OCI-LY1 (cell line): ENCODE measurements around the gene ADORA2A.

Source experiments
- EZH2 ChIP-seq: fragments of 200-600 bp; sonication (generic), shearing (Covaris generic); IDR thresholded peaks from 2 replicates; pipeline ENCODE4 v1.8.0; 2017; ENCODE audit warnings: borderline replicate concordance, mixed run types, mild to moderate bottlenecking, antibody characterized with exemption, low read length, moderate library complexity, mixed read lengths
- TF ChIP-seq, protein P1 (sequence below): fragments of 200-600 bp; sonication (generic), shearing (Covaris generic); IDR thresholded peaks from 2 replicates; pipeline ENCODE4 v1.5.1; 2017; ENCODE audit warnings: mild to moderate bottlenecking, antibody characterized with exemption, low read length, moderate library complexity, mixed read lengths

DNA sequence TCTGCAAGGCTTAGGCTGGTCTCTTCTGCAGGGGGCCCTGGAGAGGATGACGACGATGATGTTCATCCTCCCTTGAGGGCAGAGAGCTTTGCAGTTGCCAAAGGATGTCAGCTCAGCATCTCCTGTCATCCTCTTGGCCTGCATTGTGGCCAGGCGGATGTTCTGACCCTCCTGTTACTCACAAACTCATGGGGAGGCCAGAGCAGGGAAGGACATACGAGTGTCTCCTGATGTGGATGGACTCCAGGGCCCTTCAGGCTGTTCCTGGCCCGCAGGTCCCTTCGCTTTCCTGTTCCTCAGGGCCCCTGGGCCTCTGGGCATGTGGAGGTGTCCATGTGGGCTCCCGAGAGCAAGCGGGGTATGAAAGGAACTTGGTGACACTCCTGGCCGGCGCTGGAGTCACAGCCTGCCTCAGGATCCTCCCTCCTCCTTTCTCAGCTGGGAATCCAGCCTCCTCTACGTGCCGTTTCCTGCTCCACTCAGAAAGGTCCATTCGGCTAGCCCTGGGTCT, 8.5 kb downstream of the ADORA2A start:
- TF ChIP-seq EZH2, result no peak
- TF ChIP-seq, protein P1, sequence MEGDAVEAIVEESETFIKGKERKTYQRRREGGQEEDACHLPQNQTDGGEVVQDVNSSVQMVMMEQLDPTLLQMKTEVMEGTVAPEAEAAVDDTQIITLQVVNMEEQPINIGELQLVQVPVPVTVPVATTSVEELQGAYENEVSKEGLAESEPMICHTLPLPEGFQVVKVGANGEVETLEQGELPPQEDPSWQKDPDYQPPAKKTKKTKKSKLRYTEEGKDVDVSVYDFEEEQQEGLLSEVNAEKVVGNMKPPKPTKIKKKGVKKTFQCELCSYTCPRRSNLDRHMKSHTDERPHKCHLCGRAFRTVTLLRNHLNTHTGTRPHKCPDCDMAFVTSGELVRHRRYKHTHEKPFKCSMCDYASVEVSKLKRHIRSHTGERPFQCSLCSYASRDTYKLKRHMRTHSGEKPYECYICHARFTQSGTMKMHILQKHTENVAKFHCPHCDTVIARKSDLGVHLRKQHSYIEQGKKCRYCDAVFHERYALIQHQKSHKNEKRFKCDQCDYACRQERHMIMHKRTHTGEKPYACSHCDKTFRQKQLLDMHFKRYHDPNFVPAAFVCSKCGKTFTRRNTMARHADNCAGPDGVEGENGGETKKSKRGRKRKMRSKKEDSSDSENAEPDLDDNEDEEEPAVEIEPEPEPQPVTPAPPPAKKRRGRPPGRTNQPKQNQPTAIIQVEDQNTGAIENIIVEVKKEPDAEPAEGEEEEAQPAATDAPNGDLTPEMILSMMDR, result no peak
